Stromal cell of bone marrow (primary cell): ENCODE measurements around the gene ARHGAP18.

Experiments used
- DNase-seq: peaks from one replicate; pipeline ENCODE4 v3.0.0-alpha.2; 2012; ENCODE audit warnings: low read depth

ARHGAP18 gene

GRCh38 chr6:129667034-129667433 lies 42.9 kb downstream of the ARHGAP18 start:
- no peak for DNase-seq

DNA sequence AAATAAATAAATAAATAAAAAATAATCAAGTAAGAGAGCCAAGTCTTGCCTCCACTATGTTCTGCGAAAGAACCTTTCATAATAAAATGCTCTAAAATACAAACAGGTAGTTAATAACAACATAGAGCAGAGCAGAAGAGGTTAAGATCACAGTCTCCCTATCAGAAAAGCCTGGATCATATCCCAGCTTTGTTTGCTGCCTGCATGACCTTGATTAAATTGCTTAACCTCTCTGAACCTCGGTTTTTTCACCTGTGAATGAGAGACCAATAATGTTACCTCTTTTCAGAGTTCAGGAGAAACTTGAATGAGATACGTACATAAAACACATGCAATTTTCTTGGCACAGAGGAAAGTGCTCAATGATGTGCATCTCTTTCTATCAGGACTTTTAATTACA lies 44.4 kb downstream of the ARHGAP18 start:
- no peak for DNase-seq

DNA sequence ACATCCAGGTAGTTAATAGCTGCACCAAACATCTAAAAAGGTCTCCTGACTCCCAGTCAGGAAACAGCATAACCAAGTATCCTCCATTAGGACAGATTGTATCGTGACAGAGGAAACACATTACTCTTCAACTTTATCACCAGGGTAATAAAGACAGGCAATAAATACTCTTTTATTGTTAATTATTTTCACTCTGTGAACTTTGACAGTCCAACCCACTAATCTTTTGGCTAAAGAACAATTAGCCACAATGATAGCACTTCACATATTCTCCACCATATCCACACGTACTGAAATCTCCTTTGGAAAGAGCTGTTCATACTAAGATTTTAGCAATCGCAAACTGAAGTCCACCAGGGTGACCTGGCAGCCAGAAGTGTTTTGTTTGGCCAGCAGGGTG lies 46.4 kb downstream of the ARHGAP18 start:
- no peak for DNase-seq

DNA sequence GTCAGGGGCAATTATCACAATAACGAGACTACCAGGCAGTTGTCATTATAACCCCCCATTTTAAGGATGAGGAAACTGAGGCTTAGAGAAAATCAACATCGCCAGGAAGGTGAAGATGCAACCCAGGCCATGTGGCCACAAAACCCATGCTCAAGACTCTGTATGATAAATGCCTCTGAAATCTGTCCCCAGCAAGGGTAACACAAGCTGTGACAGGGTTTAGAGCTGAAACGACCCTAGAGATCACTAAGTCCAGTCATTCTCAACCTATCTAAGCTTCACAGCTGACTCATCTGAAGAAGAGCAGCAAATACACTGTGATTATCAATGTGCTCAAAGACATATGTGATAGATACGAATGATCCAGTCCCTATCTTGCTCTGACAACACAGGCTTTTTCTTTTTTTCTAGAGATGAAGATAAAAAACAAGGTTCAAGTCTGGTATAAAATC lies 47.0 kb downstream of the ARHGAP18 start:
- DNase-seq, result no peak

GRCh38 chr6:129662406-129662766 lies 47.6 kb downstream of the ARHGAP18 start:
- no peak for DNase-seq

DNA sequence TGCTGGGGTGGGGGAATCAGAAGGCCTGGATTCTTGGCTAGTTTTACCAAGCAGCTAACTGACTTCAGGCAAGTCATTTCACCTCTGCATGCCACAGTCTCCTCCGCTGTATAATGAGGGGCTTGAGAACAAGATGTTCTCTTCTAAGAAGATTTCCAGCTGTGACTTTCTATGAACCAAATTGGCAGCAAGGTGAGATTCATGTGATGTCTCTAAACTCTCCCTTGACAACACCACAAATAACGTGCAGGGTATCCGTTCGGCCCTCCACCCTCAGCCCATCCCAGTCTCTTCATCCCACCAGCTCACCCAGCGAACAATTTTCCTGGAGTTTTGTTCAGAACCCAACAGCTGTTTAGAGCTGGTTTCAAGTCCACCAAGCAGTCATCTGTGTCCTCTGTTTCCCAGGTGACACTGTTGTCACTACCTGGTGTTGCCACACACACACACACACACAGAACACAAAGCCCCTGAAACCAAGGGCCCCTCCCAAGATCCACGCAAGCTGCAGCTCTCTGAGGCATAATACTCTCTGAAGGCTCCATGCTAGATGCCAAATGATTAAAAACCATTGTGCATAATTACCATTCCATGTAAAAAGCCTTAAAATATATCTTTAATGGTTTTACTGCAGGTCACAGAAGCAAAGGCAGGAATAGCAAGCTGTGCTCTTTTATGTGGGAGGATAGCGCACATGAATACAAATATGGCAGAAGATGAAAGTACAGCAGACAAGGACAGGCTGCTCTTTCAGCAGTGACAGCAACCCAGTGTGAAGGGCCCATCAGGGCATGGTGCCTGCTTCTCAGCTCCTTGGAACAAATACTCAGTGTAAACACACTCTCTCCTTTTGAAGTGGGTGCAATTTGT lies 48.2 kb downstream of the ARHGAP18 start:
- DNase-seq, result no peak

- no peak for DNase-seq
These were observed 49.7 kb downstream of the ARHGAP18 start for GRCh38 chr6:129660346-129660676.

DNA sequence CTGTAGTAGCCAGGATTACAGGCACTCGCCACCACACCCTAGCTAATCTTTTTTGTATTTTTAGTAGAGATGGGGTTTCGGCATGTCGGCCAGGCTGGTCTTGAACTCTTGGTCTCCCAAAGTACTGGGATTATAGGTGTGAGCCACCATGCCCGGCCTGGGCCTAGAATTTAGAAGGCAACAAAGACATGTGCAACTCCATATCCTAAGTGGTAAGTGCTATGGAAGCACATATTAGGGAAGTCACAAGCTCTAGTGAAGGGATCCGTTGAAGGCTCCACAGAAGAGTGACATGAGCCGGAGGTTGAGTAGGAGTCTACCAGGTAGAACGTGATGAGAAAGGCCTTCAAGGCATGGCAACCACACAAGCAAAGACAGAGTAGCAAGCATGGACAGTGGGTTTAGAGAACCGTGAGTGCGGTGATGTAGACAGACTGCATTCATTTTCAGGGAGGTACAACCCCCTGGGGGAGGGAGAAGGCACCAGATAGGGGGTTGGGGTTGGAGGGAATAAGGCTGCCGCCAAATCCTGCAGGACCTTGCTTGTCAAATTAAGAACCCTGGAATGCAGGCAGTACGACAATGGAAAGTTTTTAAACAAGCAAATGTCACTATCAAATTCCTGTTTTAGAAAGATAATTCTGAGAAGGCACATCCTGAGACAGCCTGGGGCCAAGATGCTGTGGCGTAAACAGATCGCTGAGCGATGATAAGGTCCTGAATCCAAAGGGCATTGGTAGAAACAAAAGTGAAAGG lies 50.2 kb downstream of the ARHGAP18 start:
- DNase-seq, result no peak

DNA sequence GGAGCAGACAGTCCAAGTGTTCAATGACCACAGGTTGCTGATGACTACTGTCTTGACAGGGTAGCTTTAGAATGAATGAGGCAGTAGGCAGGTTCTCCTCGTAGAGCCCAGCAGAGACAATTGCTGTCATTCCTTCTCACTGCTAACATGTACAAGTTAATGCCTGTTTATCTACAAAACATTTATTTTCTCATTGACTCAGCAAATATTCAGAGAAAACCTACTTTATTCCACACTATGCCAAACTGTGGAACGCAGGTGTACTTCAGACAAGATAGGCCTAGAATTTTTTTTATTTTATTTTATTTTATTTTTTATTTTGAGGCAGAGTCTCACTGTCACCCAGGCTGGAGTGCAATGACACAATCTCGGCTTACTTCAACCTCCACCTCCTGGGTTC lies 50.8 kb downstream of the ARHGAP18 start:
- DNase-seq, result no peak

DNA sequence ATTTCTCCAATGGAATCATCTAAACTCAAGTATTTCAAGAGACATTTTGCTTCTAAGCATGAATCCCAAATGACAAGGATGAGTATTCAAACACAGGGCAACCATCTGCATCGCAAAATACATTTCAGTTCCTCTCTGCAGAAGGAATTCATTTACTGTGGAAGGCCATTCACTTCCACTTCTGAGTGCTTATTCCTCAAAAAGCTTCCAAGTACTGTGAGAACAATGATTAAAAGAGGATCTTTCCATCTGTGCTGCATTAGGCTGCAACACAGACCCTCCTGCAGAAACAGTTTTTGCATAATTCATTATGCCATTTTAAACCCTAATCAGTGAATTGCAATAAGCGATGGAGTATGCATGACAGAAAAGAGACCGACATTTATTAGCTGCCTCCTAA lies 52.5 kb downstream of the ARHGAP18 start:
- no peak for DNase-seq

GRCh38 chr6:129655334-129655733 lies 54.6 kb downstream of the ARHGAP18 start:
- DNase-seq, result no peak

DNA sequence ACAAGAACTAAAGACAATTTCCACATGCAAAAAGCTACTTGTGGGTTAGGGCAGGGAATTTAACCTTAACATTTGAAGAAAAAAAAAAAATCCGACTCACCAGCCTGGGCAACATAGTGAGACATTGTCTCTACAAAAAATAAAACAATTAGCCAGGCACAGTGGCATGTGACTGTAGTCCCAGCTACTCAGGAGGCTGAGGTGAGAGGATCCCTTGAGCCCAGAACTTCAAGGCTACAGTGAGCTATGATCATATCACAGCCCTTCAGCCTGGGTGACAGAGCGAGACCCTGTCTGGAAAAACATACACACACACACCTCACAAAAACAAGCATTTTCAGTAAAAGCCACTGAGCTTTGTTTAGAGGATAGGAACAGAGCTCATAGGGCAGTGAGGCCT lies 56.2 kb downstream of the ARHGAP18 start:
- no peak for DNase-seq

DNA sequence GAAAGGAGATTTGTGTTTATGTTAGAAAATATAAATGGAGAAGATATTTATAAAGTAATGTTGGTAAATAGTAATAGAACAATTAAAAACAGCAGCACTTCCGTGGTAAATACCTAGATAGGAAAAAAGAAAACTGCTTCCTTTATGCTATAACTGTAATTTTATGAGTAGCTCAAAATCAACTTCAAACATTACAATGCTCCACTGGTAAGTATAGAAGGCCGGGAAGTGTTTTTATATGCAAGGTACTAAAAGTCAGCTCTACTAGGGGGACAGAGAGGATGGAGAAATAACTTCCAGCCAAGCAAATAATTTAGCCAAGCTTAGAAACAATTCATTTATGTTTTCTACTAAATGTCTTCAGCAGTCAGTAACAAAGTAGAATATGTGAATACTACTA lies 56.7 kb downstream of the ARHGAP18 start:
- no peak for DNase-seq

GRCh38 chr6:129651291-129651691 lies 58.7 kb downstream of the ARHGAP18 start:
- no peak for DNase-seq

DNA sequence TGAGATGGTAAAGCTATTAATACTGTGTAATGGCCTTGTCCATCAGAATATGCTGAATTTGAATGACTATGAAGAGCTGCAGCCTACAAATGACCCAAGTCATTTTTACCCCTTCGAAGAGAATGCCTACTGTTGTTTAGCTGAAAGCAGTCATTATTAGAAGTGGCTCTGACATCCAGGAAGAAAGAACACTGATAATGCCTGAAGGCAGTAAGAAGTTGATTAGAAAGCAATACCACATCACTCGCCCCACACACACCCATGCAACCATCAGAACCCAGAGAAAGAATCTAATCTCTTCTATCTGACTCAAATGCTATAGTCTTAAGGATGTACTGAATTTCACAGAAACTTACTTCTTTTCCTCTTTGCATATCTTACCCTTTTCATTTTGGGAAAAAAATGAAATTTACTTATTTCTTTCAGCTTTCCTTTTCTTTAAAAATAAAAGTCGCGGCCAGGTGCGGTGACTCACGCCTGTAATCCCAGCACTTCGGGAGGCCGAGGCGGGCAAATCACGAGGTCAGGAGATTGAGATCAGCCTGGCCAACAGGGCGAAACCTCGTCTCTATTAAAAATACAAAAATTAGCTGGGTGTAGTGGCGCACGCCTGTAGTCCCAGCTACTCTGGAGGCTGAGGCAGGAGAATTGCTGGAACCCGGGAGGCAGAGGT lies 61.0 kb downstream of the ARHGAP18 start:
- no peak for DNase-seq

- no peak for DNase-seq
These were observed 62.9 kb downstream of the ARHGAP18 start for GRCh38 chr6:129647044-129647443.

DNA sequence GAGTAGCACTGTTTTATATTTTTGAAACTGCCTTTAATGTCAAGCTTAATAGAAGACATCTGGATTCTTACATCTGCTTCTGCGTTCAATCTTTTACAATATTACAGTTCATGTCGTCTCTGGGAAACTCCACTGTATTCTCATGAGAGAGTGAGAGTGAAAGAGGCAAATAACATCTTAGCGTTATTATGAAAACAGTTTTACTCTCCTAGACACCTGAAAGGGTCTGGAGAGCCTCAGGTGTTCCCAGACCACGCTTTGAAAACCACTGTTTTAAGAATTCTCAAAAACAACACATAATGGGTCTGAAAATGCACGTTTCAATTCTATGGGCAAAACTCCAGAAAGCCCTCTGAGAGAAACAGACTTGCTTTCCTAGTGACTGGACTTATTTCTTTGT lies 63.3 kb downstream of the ARHGAP18 start:
- DNase-seq, result no peak

- DNase-seq, result no peak
These were observed 64.0 kb downstream of the ARHGAP18 start for GRCh38 chr6:129645830-129646579.

DNA sequence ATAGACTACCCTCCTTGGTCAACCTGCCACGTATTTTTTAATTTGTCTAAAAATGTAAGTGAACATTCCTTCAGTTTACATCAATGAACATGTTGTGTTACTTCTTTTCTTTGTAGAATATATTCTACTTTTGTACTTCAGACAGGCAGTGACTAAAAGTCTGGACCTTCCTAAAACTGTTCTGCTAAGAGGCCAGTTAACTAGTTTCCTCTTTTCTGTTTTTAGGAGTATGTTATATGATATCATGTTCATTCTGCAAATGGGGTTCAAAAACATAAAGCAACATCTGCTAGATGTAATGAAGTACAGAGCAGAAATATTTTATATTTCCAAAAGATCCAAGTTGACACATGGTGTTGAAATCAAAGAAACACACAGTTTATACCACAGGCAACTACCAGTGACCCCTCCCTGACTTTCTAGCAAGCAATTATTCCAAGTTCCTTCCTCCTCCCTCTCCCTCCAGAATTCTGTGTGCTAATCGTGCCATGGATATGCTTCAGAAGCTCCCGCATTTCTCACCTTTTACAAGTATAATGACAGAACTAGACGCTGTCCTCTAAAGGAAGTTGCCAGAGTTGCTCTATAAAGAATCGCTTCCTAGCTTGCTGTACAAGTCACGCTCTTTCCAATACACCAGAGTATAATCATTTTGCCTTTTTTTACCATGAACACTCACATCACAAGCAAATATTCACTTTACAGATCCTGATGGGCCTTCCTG lies 64.7 kb downstream of the ARHGAP18 start:
- no peak for DNase-seq

- DNase-seq, result no peak
These were observed 65.4 kb downstream of the ARHGAP18 start for GRCh38 chr6:129644567-129645015.

GRCh38 chr6:129643968-129644367 lies 66.0 kb downstream of the ARHGAP18 start:
- DNase-seq, result no peak
